ENCODE measurements around the gene RBMS1. TPM values are rescaled to one million over a fixed set of nuclear protein-coding genes. Genes with fewer than 3 reads are reported as not detected.

RBMS1 gene
- total and polyA plus RNA-seq, 2 experiments from 2014 or later = 55.5 to 94.8 TPM

- H3K27ac Mint-ChIP-seq = no peak overlapping the region
- Histone ChIP-seq H3K4me2 (no peak overlapping the region), H3K9me2 (ENCODE audit: insufficient read depth) (peaks cover 9% of the 10 kb centered on the region; the same call in 1 of the 2 replicates), H3K27ac (ENCODE audit: low read depth) (no peak overlapping the region), H3K4me3 (no peak overlapping the region), H3K27me3 (ENCODE audit: insufficient read depth) (no peaks in the 10 kb centered on the region), H3K79me2 (replicated peaks; ENCODE audit: insufficient read depth) (peaks cover 75% of the 10 kb centered on the region), H3K4me1 (ENCODE audit: insufficient read depth) (no peaks in the 10 kb centered on the region), H4K20me1 (replicated peaks; ENCODE audit: insufficient read depth) (peaks cover 14% of the 10 kb centered on the region), H2AFZ (no peak overlapping the region), H3K36me3 (ENCODE audit: insufficient read depth) (no peaks in the 10 kb centered on the region), H3F3A (replicated peaks; ENCODE audit: low read depth) (no peaks in the 10 kb centered on the region)
- no peaks in the 10 kb centered on the region for H3K27me3 Mint-ChIP-seq (ENCODE audit: insufficient read depth, low read depth, poor library complexity)
- H3K4me1 Mint-ChIP-seq = no peaks in the 10 kb centered on the region
- H3K4me3 Mint-ChIP-seq = no peak overlapping the region
- TF ChIP-seq ZNF114 (CRISPR knock-in tag; IDR thresholded peaks at IDR 0.05) (no peak), ETS1 (IDR thresholded peaks at IDR 0.05) (no peak), ZNF331 (CRISPR knock-in tag; IDR thresholded peaks at IDR 0.05; ENCODE audit: low read depth) (no peak), REST (IDR thresholded peaks at IDR 0.05; ENCODE audit: unreplicated experiment) (no peak), CREB1 (CRISPR knock-in tag; IDR thresholded peaks at IDR 0.05; ENCODE audit: low read depth) (no peak), ZNF462 (CRISPR knock-in tag; IDR thresholded peaks at IDR 0.05) (no peak), STAT1 (IDR thresholded peaks at IDR 0.05; ENCODE audit: unreplicated experiment) (no peak), POLR2AphosphoS5 (IDR thresholded peaks at IDR 0.05; ENCODE audit: low read depth) (no peak), CTCF (conservative IDR thresholded peaks at IDR 0.05; ENCODE audit: low read depth in 2 of 2) (no peak), NANOG (IDR thresholded peaks at IDR 0.05; ENCODE audit: borderline replicate concordance) (no peak), JUNB (IDR thresholded peaks at IDR 0.05; ENCODE audit: unreplicated experiment) (no peak), EZH2 (IDR thresholded peaks at IDR 0.05; ENCODE audit: low read depth, unreplicated experiment) (no peak), EZH2phosphoT487 (IDR thresholded peaks at IDR 0.05; ENCODE audit: unreplicated experiment) (no peak)
- peak; percentile 32 for DNase-seq (ENCODE audit: low spot score)
- no peak for ATAC-seq
- H3K36me3 Mint-ChIP-seq (ENCODE audit: low read depth) = peaks cover 15% of the 10 kb centered on the region
- H3K9me3 Mint-ChIP-seq = peaks cover 12% of the 10 kb centered on the region
These were observed 39.4 kb downstream of the RBMS1 start for GRCh38 chr2:160454070-160454797.

Measured in GM23338 (cell line).